Measurements from ENCODE around the gene RERE. TPM values are rescaled to one million over a fixed set of nuclear protein-coding genes. Genes with fewer than 3 reads are reported as not detected.

The RERE gene
- total RNA-seq, 1 donor from 2014 or later: 76.8 TPM

DNA sequence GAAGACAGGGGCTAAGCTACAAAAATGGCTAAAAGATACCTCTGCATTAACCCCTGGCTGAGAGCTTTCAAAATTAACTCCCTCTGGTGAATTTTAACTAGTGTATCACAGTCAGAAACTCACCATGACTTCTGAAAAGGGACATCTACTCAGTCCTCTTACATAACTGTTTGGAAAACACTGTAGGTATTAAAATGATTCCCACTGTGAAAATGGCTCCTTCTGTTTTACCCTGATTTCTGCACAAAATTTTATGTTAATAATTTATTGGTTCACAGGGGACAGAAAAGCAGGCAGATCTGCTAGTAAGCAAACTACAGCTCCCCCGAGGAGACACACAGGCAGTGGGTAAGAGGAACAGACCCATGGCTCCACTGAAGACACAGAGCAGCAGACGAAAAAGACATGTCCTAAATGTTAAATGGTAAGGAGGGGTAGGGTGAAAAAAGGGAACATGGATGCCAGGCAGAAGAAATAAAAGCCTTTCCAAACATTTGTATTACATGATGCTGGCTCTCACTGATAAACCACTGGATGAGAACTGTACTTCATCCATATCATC, 387.8 kb downstream of the RERE start:
- Mint-ChIP-seq H3K27me3 (ENCODE audit: unreplicated experiment) (no peaks in the 10 kb centered on the region), H3K4me1 (ENCODE audit: unreplicated experiment) (peaks cover 9% of the 10 kb centered on the region), H3K4me3 (ENCODE audit: unreplicated experiment) (no peak overlapping the region), H3K36me3 (ENCODE audit: unreplicated experiment) (no peaks in the 10 kb centered on the region), H3K9me3 (ENCODE audit: unreplicated experiment) (no peaks in the 10 kb centered on the region), H3K27ac (ENCODE audit: unreplicated experiment) (no peak overlapping the region)
- TF ChIP-seq, protein P1, sequence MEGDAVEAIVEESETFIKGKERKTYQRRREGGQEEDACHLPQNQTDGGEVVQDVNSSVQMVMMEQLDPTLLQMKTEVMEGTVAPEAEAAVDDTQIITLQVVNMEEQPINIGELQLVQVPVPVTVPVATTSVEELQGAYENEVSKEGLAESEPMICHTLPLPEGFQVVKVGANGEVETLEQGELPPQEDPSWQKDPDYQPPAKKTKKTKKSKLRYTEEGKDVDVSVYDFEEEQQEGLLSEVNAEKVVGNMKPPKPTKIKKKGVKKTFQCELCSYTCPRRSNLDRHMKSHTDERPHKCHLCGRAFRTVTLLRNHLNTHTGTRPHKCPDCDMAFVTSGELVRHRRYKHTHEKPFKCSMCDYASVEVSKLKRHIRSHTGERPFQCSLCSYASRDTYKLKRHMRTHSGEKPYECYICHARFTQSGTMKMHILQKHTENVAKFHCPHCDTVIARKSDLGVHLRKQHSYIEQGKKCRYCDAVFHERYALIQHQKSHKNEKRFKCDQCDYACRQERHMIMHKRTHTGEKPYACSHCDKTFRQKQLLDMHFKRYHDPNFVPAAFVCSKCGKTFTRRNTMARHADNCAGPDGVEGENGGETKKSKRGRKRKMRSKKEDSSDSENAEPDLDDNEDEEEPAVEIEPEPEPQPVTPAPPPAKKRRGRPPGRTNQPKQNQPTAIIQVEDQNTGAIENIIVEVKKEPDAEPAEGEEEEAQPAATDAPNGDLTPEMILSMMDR (IDR thresholded peaks at IDR 0.05): no peak
- no peak for DNase-seq (ENCODE audit: extremely low spot score, unreplicated experiment)

DNA sequence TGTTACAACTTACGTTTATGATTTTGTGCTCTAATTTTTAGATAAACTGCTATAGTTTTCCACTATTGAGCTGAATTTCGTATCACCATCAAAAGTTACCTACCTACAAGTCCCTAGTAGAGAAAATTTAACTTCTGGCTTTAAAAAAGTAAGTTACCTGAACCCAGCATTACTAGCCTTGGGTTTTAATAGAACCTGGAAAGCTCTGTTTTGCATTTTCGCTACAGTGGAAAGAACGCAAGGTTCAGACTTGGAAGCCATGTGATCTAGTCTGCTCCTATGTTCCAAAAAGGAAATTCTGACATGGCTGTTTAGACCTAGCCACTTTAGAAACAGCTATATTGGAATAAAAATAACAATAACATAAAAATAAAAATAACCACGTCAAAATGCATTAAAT, 389.0 kb downstream of the RERE start:
- H3K27ac Mint-ChIP-seq (ENCODE audit: unreplicated experiment): no peak overlapping the region
- H3K36me3 Mint-ChIP-seq (ENCODE audit: unreplicated experiment): no peaks in the 10 kb centered on the region
- no peak for DNase-seq (ENCODE audit: extremely low spot score, unreplicated experiment)
- TF ChIP-seq, protein P1 (IDR thresholded peaks at IDR 0.05): no peak
- H3K27me3 Mint-ChIP-seq (ENCODE audit: unreplicated experiment): no peaks in the 10 kb centered on the region
- peaks cover 15% of the 10 kb centered on the region for H3K4me1 Mint-ChIP-seq (ENCODE audit: unreplicated experiment)
- no peaks in the 10 kb centered on the region for H3K9me3 Mint-ChIP-seq (ENCODE audit: unreplicated experiment)
- H3K4me3 Mint-ChIP-seq (ENCODE audit: unreplicated experiment): no peak overlapping the region

DNA sequence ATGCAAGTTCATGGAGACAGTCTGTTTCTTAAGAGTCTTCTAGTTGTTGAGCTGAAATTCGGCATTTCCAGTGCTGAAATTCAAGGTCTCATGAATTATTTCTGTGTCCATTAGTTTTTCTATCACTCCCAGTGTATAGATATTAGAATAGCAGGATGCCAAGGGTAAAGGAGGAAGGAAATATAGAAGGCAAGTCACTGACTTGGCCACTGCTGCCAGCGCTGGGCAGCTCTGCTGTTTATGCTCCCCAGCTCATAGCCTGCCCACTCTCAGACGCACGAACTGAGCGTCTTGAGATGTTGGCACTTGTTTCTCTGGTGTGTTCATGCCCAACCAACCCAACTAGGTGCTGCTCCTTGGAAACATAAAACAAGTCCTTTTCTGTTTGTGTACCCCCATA, 389.5 kb downstream of the RERE start:
- peak overlapping the region; percentile 19 for H3K27ac Mint-ChIP-seq (ENCODE audit: unreplicated experiment)
- DNase-seq (ENCODE audit: extremely low spot score, unreplicated experiment): no peak
- H3K36me3 Mint-ChIP-seq (ENCODE audit: unreplicated experiment): no peaks in the 10 kb centered on the region
- no peaks in the 10 kb centered on the region for H3K27me3 Mint-ChIP-seq (ENCODE audit: unreplicated experiment)
- TF ChIP-seq, protein P1 (IDR thresholded peaks at IDR 0.05): no peak
- H3K4me3 Mint-ChIP-seq (ENCODE audit: unreplicated experiment): no peak overlapping the region
- H3K9me3 Mint-ChIP-seq (ENCODE audit: unreplicated experiment): no peaks in the 10 kb centered on the region
- peaks cover 15% of the 10 kb centered on the region for H3K4me1 Mint-ChIP-seq (ENCODE audit: unreplicated experiment)

GRCh38 chr1:8427493-8427892, 389.9 kb downstream of the RERE start:
- H3K27ac Mint-ChIP-seq (ENCODE audit: unreplicated experiment): no peak overlapping the region
- H3K27me3 Mint-ChIP-seq (ENCODE audit: unreplicated experiment): no peaks in the 10 kb centered on the region
- no peak overlapping the region for H3K4me3 Mint-ChIP-seq (ENCODE audit: unreplicated experiment)
- TF ChIP-seq, protein P1 (IDR thresholded peaks at IDR 0.05): no peak
- H3K9me3 Mint-ChIP-seq (ENCODE audit: unreplicated experiment): no peaks in the 10 kb centered on the region
- peaks cover 15% of the 10 kb centered on the region for H3K4me1 Mint-ChIP-seq (ENCODE audit: unreplicated experiment)
- no peaks in the 10 kb centered on the region for H3K36me3 Mint-ChIP-seq (ENCODE audit: unreplicated experiment)
- no peak for DNase-seq (ENCODE audit: extremely low spot score, unreplicated experiment)

- H3K27ac Mint-ChIP-seq (ENCODE audit: unreplicated experiment): no peak overlapping the region
- H3K4me1 Mint-ChIP-seq (ENCODE audit: unreplicated experiment): peaks cover 15% of the 10 kb centered on the region
- H3K4me3 Mint-ChIP-seq (ENCODE audit: unreplicated experiment): no peak overlapping the region
- H3K36me3 Mint-ChIP-seq (ENCODE audit: unreplicated experiment): no peaks in the 10 kb centered on the region
- no peaks in the 10 kb centered on the region for H3K9me3 Mint-ChIP-seq (ENCODE audit: unreplicated experiment)
- no peak for DNase-seq (ENCODE audit: extremely low spot score, unreplicated experiment)
- TF ChIP-seq, protein P1 (IDR thresholded peaks at IDR 0.05): no peak
- H3K27me3 Mint-ChIP-seq (ENCODE audit: unreplicated experiment): no peaks in the 10 kb centered on the region
Observed at GRCh38 chr1:8426996-8427395, 390.4 kb downstream of the RERE start.
